ENCODE measurements around the gene NUCKS1.
"Not testable (repeated sequence)": the region's sequence is repeated elsewhere in the genome, so short reads cannot be mapped to it uniquely, and the experiment has no call there.

NUCKS1 gene

GRCh38 chr1:205726619-205727125, 23.3 kb downstream of the NUCKS1 start:
- DNase-seq: no peak

GRCh38 chr1:205725514-205725913, 24.5 kb downstream of the NUCKS1 start:
- DNase-seq: no peak

- DNase-seq: not testable (repeated sequence)
These were observed 29.2 kb downstream of the NUCKS1 start for GRCh38 chr1:205720740-205721139.

GRCh38 chr1:205719762-205720161, 30.2 kb downstream of the NUCKS1 start:
- DNase-seq: no peak

DNA sequence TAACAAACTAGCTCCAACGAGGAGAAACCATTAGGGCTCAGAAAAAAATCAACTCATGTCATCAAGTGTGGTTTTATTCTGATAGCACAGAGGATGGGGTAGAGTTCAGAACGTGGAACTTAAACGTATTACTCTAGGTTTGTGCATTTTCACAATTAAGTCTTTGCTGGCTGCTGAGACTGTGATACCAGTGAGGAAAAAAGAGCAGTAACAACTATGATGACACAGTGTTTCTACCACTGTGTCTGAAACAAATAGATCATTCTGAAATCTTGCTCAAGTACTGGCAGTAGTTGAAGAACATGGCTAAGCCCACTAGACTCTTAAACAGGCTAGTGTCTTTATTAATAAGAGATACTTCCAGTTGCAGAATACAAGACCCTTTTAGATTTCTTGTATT, 31.0 kb downstream of the NUCKS1 start:
- DNase-seq: no peak

DNA sequence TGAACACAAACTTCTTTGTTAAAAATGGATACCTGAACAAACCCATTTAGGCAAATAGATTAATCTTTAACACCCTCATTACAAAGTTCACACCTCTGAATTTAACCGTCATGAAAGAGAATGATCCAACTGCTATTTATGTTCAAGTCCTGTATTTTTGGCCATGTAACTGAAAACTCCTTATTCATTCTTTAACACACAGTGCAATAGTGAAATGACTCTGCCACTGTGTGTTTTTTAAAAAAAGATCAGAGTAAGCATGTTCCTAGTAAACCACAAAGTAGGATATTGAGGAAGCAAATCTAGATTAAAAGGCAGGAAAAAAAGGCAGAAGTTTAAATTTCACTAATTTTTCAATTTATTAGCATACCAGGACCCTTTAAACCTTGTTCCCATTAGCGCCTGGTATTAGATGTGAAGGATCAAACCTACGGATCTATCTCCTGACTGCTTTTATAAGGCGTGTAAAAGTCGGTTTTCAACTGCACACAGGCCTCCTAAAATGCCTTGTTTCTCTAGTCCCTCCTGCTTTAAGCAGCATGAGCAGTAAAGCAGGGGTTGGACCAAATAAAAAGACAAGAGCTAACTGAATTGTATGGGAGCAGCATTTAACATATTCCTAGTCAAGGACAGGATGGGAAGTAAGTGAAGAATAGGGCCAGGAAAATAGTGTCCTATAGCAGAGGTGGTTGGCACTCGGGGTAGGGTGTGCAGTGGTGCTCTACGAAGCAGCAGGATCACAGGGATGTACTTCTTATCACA, 33.4 kb downstream of the NUCKS1 start:
- no peak for DNase-seq

DNA sequence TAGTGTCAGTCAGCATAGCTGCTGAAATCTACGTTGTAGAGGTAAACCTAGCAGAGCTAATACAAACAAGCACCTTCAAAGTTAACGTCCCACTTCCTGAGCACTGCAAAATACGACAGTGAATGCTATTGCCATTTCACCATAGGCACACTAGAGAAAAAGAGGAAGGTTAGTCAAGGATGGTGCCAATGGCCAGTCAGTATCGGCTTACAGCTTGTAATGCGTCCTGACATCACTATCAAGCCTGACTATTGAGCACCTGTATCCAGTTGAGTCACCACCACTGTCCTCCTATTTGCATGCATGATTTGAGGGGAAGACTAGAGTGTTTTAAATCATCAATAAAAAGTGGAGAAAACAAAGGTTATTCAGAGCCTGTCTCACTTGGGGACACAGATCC, 34.4 kb downstream of the NUCKS1 start:
- no peak for DNase-seq

GRCh38 chr1:205714906-205715246, 35.1 kb downstream of the NUCKS1 start:
- DNase-seq: no peak

- DNase-seq: no peak
These were observed 35.6 kb downstream of the NUCKS1 start for GRCh38 chr1:205714190-205714905.

GRCh38 chr1:205711105-205712048, 38.6 kb downstream of the NUCKS1 start:
- peak; percentile 84 for DNase-seq

GRCh38 chr1:205710201-205711062, 39.5 kb downstream of the NUCKS1 start:
- DNase-seq: no peak

GRCh38 chr1:205709640-205710039, 40.3 kb downstream of the NUCKS1 start:
- DNase-seq: no peak

GRCh38 chr1:205709059-205709398, 41.0 kb downstream of the NUCKS1 start:
- DNase-seq: no peak

- DNase-seq: no peak
These were observed 43.1 kb downstream of the NUCKS1 start for GRCh38 chr1:205706601-205707502.

DNA sequence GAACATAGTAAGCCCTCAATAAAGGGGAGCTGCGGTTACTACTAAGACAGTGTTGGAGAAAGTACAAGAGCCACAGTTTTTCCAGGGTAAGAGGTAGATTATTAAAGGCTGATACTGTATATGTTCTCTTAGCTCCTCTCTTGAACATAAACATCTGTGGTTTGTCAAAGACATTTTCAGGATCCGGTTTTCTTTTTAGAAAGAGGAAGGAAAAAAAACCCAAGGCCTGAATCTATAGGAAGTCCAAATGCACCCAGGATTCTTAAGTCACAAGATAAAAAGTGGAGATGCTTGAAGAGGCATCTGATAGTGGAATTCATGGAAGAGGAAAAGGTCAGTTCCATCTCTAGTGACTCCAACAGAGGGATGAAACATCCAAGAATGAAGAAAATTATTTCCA, 45.1 kb downstream of the NUCKS1 start:
- no peak for DNase-seq

GRCh38 chr1:205703072-205703471, 46.9 kb downstream of the NUCKS1 start:
- no peak for DNase-seq

GRCh38 chr1:205701891-205702290, 48.1 kb downstream of the NUCKS1 start:
- no peak for DNase-seq

DNA sequence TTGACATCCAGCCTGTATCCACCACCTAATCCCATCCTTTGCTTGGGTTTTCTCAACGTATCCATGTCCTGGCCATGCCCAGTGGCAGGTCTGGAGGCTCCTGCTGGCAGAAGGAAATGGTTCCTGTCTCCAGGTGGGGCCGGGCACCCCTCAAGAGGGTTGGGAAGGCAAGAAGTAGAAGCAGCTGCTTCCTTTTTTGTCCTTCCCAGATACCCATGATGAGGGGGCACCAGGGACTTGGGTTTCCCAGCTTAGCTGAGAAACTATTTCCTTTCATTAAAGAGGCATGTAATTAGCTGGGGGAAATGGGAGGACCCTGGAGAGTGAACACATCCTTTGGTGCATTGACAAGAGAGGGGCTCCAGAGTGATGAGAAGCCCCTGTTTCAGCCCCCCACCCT, 48.6 kb downstream of the NUCKS1 start:
- no peak for DNase-seq

GRCh38 chr1:205700865-205701401, 49.0 kb downstream of the NUCKS1 start:
- DNase-seq: no peak

- DNase-seq: no peak
These were observed 50.6 kb downstream of the NUCKS1 start for GRCh38 chr1:205699416-205699815.

- no peak for DNase-seq
These were observed 51.1 kb downstream of the NUCKS1 start for GRCh38 chr1:205698921-205699320.

Measured in NCI-H2107 (cell line).